ENCODE measurements around the gene ABCA7. TPM values are rescaled to one million over a fixed set of nuclear protein-coding genes. Genes with fewer than 3 reads are reported as not detected.

Gene ABCA7
- total and polyA plus RNA-seq, 2 of the 8 experiments (the other 6 are each of a cell fraction or from before 2014, with no cell fraction given), result 10.4 to 25.6 TPM

DNA sequence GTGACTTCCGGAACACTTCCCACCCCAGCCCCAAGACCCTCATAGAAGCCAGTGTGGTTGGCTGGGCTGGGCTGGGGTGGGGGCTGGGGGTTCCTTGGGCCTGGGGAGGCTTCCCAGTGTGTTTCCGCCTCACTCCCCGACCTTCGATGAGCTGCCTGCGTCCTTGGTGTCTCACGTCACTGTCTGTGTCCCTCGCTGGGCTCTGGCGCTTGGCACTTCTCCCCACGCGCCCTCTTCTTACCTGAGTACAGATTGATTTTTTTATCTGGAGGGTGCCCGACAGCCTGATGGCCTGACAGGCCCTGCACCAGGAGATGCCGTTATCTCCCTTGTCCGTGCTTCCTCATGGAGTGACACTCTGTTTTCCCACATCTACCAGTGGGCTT is 47.2 kb upstream of the ABCA7 start (continued):
- TF ChIP-seq, protein P1, sequence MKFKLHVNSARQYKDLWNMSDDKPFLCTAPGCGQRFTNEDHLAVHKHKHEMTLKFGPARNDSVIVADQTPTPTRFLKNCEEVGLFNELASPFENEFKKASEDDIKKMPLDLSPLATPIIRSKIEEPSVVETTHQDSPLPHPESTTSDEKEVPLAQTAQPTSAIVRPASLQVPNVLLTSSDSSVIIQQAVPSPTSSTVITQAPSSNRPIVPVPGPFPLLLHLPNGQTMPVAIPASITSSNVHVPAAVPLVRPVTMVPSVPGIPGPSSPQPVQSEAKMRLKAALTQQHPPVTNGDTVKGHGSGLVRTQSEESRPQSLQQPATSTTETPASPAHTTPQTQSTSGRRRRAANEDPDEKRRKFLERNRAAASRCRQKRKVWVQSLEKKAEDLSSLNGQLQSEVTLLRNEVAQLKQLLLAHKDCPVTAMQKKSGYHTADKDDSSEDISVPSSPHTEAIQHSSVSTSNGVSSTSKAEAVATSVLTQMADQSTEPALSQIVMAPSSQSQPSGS (IDR thresholded peaks at IDR 0.05; ENCODE audit: low read length), result no peak
- no peak for TF ChIP-seq GABPA (IDR thresholded peaks at IDR 0.05; ENCODE audit: borderline replicate concordance, insufficient read depth, low read length)
